Fibroblast of pulmonary artery (primary cell): Measurements from ENCODE around the gene FAM25G.
A peak's percentile ranks its signal among the peaks of the same experiment; 100 is the strongest.
"Not testable (repeated sequence)": the region's sequence is repeated elsewhere in the genome, so short reads cannot be mapped to it uniquely, and the experiment has no call there.

ENCODE experiments used
- DNase-seq: peaks from one replicate; pipeline ENCODE4 v3.0.0-alpha.2; 2010; ENCODE audit warnings: low read depth
- H3K4me3 ChIP-seq: replicated peaks from 2 replicates; pipeline ENCODE4 v1.5.1; 2011; ENCODE audit warnings: low read depth, mild to moderate bottlenecking, control low read depth, low read length, moderate library complexity
- TF ChIP-seq, protein P1 (sequence below): IDR thresholded peaks from 2 replicates; pipeline ENCODE4 v1.5.1; 2011; ENCODE audit warnings: mild to moderate bottlenecking, control low read depth, low read length, inconsistent platforms; ENCODE audit errors: missing control alignments

Gene FAM25G

DNA sequence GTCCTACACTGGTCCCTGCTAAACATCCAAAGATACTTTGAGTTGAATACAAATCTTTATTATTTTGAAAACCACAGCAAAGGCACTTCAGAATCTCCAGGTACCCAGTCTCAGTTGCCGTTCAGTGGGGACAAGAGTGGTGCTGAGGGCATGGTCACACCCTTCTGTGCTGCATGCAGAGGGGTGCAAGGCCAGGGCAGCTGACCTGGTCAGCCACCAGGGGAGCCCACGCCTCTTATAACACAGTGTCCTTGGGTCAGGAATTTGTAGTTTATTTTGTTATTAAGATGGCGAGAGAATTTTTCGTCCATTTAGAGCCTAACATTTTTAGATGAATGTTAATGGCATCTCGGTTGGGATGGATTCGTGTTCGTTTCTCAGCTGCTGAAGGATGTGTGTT is 23.5 kb downstream of the FAM25G start:
- H3K4me3 ChIP-seq, DNase-seq: not testable (repeated sequence)

- not testable (repeated sequence) for H3K4me3 ChIP-seq, DNase-seq
Measured at GRCh38 chr10:47467458-47467857, 24.0 kb downstream of the FAM25G start.

- not testable (repeated sequence) for H3K4me3 ChIP-seq, DNase-seq
Measured at GRCh38 chr10:47465216-47465917, 26.1 kb downstream of the FAM25G start.

GRCh38 chr10:47462577-47463358 is 28.7 kb downstream of the FAM25G start:
- not testable (repeated sequence) for H3K4me3 ChIP-seq, DNase-seq

DNA sequence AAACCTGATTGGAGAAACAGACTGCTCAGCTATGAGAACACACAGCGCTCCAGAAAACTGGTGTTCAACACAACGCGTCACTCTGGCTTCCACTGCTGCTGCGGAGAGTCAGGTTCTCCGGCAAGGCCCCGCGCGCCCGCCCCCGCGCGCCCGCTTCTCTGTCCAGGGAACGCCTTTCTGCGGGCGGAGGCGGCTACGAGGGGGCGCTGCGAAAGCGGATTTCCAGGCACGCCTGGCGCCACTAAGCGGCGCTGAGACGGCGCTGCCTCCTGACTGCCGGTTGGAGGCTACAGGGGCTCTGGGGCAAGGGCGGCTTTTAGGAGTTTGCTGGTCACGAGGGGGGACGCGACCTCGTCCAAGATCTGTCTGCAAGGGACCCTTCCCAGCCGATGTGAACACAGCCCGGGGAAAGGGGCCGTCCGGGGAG is 30.2 kb downstream of the FAM25G start:
- TF ChIP-seq, protein P1, sequence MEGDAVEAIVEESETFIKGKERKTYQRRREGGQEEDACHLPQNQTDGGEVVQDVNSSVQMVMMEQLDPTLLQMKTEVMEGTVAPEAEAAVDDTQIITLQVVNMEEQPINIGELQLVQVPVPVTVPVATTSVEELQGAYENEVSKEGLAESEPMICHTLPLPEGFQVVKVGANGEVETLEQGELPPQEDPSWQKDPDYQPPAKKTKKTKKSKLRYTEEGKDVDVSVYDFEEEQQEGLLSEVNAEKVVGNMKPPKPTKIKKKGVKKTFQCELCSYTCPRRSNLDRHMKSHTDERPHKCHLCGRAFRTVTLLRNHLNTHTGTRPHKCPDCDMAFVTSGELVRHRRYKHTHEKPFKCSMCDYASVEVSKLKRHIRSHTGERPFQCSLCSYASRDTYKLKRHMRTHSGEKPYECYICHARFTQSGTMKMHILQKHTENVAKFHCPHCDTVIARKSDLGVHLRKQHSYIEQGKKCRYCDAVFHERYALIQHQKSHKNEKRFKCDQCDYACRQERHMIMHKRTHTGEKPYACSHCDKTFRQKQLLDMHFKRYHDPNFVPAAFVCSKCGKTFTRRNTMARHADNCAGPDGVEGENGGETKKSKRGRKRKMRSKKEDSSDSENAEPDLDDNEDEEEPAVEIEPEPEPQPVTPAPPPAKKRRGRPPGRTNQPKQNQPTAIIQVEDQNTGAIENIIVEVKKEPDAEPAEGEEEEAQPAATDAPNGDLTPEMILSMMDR, result peak; percentile 5
- H3K4me3 ChIP-seq, result not testable (repeated sequence)
- peak; percentile 75 for DNase-seq

DNA sequence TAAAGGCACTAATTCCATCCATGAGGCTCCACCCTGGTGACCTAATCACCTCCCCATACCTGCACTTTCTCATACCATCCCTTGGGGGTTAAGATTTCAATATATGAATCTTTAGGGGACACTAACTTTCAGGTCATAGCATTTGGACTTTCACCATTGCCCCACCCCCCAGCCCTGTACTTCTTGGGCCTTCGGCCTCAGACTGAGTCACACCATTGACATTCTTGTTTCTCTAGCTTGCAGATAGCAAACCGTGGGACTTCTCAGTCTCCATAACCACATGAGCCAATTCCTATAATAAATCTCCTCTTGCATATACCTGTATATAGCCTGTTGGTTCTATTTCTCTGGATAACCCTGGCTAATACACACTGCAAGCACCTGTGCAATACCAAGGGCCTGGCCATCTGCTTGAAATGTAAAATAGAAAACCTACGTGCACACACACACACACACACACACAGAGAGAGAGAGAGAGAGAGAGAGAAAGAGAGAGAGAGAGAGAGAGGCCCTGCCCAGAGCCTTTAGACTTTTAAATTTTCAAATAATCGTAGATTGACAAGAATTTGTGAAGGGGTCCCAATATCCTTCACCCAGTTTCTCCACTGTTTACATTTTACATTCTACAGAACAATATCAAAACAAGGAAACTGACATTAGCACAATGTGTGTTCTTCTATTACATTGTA is 32.9 kb downstream of the FAM25G start:
- no peak overlapping the region for H3K4me3 ChIP-seq
- TF ChIP-seq, protein P1, result no peak
- DNase-seq, result peak; percentile 76

GRCh38 chr10:47457826-47458225 is 33.7 kb downstream of the FAM25G start:
- TF ChIP-seq, protein P1, result no peak
- no peak for DNase-seq
- no peak overlapping the region for H3K4me3 ChIP-seq

DNA sequence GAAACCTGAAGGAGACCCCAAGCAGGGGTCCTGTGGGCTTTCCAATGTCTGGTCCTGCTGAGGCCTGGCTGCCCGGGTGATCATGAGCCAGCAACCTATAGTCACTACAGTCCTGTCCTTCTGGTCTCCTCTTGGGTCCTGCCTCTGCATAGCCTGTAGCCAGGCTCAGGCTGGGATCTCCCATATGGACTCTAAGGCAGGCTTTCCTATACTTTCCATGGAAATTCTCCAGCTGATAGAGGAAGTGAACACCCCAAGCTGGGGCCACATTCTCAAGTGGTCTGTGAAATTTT is 34.0 kb downstream of the FAM25G start:
- no peak for DNase-seq
- TF ChIP-seq, protein P1, result no peak
- H3K4me3 ChIP-seq, result no peak overlapping the region
